HL-60/S4 treated with retinoic acid at 250 ng/mL for 4 days and 3 days (cell line): ENCODE data around the gene CAPN9.
"Not testable (repeated sequence)": the region's sequence is repeated elsewhere in the genome, so short reads cannot be mapped to it uniquely, and the experiment has no call there.

Source experiments
- in situ Hi-C: fragments of 300-500 bp; cut with MboI; formaldehyde crosslinking; loops from 2 replicates; pipeline ENCODE4 v1.7.0; 2022; ENCODE audit warnings: low sequenced_read_pairs

CAPN9 gene

DNA sequence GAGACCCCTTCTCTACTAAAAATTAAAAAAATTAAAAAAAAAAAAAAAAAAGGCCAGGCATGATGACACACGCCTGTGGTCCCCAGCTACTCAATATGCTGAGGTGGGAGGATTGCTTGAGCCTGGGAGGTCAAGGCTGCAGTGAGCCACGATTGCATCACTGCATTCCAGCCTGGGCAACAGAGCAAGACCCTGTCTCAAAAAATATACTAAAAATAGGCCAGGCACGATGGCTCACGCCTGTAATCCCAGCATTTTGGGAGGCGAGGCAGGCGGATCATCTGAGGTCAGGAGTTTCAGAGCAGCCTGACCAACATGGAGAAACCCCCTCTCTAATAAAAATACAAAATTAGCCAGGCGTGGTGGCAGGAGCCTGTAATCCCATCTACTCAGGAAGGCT, 98.0 kb downstream of the CAPN9 start:
- in situ Hi-C loops, result not testable (repeated sequence)

DNA sequence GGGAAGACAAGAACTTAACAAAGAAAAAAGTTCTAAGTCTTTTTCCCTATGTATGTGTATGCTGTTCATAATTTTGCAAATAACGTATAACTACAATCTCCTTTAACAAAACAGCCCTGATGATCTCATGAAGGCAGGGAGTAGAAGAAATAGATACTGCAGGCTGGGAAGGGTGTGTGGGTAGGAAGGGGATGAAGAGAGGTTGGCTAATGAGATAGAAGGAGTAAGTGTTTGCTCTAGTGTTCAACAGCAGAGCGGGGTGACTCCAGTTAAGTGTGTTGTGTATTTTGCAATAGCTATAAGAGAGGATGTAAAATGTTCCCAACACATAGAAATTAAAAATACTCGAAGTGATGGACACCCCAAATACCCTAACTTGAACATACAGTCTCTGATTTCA, 101.0 kb downstream of the CAPN9 start:
- in situ Hi-C loops, result no loop called here

DNA sequence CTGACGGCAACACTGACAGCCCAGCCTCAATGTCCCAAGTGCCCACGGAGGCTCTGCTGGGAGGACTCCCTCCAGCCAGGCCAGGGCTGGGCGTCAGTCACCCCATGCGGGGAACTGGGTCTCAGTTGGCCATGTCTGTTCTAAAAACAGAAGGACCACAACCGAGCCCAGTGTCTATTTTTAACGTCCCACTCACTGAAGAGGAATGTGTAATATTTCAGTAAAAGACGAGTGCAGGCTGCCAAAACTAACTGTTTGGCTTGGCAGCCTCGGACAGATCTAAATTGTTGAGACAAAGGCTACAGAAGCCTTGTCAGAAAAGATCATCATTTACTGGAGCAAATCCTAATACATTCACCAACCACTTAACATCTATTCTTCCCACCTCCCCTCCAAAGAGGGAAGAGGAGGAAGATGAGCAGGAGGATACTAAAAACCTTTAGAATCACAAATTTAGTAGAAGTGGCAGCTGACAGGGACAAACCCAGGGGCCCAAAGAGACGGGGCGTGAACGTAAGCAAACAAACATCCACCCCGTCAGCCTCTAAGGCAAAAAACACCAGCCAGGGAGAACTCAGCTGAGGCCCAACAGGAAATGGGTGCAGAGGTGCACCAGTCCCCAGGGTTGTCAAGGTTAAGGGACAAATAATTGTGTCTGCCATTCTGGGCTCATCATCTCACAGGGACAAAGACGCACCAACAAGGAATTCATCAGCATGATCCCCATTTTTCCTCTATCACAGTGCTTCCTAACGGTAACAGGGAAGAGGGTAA, 102.5 kb downstream of the CAPN9 start:
- in situ Hi-C loops, result no loop called here

DNA sequence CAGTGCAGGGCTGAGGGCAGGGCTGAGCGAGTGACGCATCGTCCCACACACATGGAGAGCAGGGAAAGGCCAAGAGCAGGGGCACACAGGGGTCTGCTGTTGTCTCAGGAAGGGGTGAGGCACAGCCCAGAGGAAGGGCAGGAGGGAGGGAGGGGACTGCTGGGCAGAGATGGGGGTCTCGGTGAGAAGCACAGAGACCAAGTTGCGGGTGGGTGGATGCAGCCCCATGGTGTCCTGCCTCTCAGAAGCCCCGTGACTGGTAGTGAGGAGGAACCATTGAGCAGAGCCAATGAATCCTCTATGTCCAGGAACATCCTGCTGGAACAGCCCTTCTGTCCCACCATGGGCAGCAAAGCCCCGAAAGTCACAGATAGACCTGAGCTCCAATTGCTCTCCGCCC, 103.4 kb downstream of the CAPN9 start:
- in situ Hi-C loops, result no loop called here

DNA sequence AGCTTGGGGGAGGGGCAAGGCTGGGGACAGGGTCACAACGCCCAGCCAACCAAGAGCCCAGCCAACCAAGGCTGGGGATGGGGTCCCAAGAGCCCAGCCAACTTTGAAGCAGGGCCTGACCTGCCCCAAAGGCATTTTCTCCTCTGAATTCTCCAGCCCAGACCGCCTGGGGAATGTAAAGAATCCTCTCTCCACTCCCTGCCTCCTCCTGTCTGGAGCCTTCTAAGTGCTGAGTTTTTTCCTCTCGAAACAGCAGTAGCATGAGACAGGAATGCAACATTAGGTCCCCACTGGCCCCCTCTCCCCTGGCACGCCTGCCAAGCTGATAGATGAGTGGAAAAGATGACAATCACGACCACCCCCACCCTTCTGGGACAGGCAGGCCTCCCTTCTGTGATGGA, 104.1 kb downstream of the CAPN9 start:
- in situ Hi-C loops, result no loop called here
